SK-N-SH (cell line): ENCODE measurements around the gene GNPAT. TPM values are rescaled to one million over a fixed set of nuclear protein-coding genes. Genes with fewer than 3 reads are reported as not detected.

Experiments used
- CTCF ChIA-PET: fragments of 300-600, 350-600 bp; formaldehyde crosslinking; extraction: SDS; loops from one replicate; lab custom pipeline; 2021; lab: Yijun Ruan, JAX
- POLR2A ChIA-PET: fragments of 350-600 bp; sonication (Branson Sonifier 250); formaldehyde crosslinking; extraction: SDS; loops from one replicate; lab custom pipeline; 2020; ENCODE audit warnings: antibody characterized with exemption, inconsistent platforms; lab: Yijun Ruan, JAX
- DNase-seq: peaks from one replicate; pipeline ENCODE4 v3.0.0; 2012
- H2AFZ ChIP-seq: fragments of 200-600 bp; sonication (generic); 2 replicates; pipeline ENCODE4 v1.8.1; 2016; ENCODE audit warnings: antibody characterized with exemption, mild to moderate bottlenecking, low read depth
- H3F3A ChIP-seq: fragments of 200-600 bp; sonication (generic); replicated peaks from 2 replicates; pipeline ENCODE3; 2016; ENCODE audit warnings: antibody characterized with exemption, mild to moderate bottlenecking; ENCODE audit not compliant: insufficient read depth
- H3K27ac ChIP-seq, 2 experiments: fragments of 200-500 bp in 1 of 2; fragments of 200-600 bp in 1 of 2; sonication (Bioruptor generic) in 1 of 2; sonication (generic), shearing (Covaris generic) in 1 of 2; 2 replicates each; pipeline versions ENCODE4 v1.5.1 to v1.6.1; 2014 to 2016; ENCODE audit warnings: low read depth in 2 of 2, inconsistent platforms in 1 of 2, low read length in 1 of 2, mild to moderate bottlenecking in 1 of 2, mixed read lengths in 1 of 2
- H3K27me3 ChIP-seq: fragments of 200-600 bp; sonication (generic), shearing (Covaris generic); 2 replicates; pipeline ENCODE4 v1.6.1; 2016; ENCODE audit warnings: mixed run types; ENCODE audit not compliant: insufficient read depth
- H3K36me3 ChIP-seq, 2 experiments: fragments of 200-500 bp in 1 of 2; fragments of 200-600 bp in 1 of 2; sonication (Bioruptor generic) in 1 of 2; sonication (generic) in 1 of 2; replicated peaks in 1 of 2; 2 replicates each; pipeline versions ENCODE3 to v1.5.1; 2014 to 2016; ENCODE audit warnings: low read length in 1 of 2, mild to moderate bottlenecking in 1 of 2; ENCODE audit not compliant: insufficient read depth in 2 of 2, control insufficient read depth in 1 of 2
- H3K4me1 ChIP-seq, 2 experiments: fragments of 200-500 bp in 1 of 2; fragments of 200-600 bp in 1 of 2; sonication (Bioruptor generic) in 1 of 2; sonication (generic), shearing (Covaris generic) in 1 of 2; 2 replicates each; pipeline versions ENCODE4 v1.5.1 to v1.6.1; 2014 to 2016; ENCODE audit warnings: low read depth in 1 of 2, low read length in 1 of 2, mixed run types in 1 of 2; ENCODE audit not compliant: insufficient read depth in 2 of 2, control insufficient read depth in 1 of 2
- H3K4me2 ChIP-seq: fragments of 200-600 bp; sonication (generic), shearing (Covaris generic); 2 replicates; pipeline ENCODE4 v1.6.1; 2017; ENCODE audit warnings: mixed run types
- H3K4me3 ChIP-seq, 2 experiments: fragments of 200-500 bp in 1 of 2; fragments of 200-600 bp in 1 of 2; sonication (Bioruptor generic) in 1 of 2; sonication (generic), shearing (Covaris generic) in 1 of 2; 2 replicates each; pipeline versions ENCODE4 v1.5.1 to v1.8.1; 2014 to 2016; ENCODE audit warnings: low read depth in 2 of 2, inconsistent platforms in 1 of 2, low read length in 1 of 2, mild to moderate bottlenecking in 1 of 2, mixed read lengths in 1 of 2, moderate library complexity in 1 of 2
- H3K79me2 ChIP-seq: fragments of 200-600 bp; sonication (generic); 2 replicates; pipeline ENCODE4 v1.8.1; 2017; ENCODE audit warnings: mild to moderate bottlenecking; ENCODE audit not compliant: insufficient read depth
- H3K9ac ChIP-seq: fragments of 200-600 bp; sonication (generic); 2 replicates; pipeline ENCODE4 v1.6.1; 2017; ENCODE audit warnings: mixed run types
- H3K9me2 ChIP-seq: fragments of 200-600 bp; sonication (generic); 2 replicates; pipeline ENCODE4 v1.6.1; 2017; ENCODE audit warnings: mixed run types
- H3K9me3 ChIP-seq: fragments of 200-600 bp; sonication (generic); 2 replicates; pipeline ENCODE4 v1.6.1; 2017; ENCODE audit warnings: mixed run types, mild to moderate bottlenecking, moderate library complexity
- H4K20me1 ChIP-seq: fragments of 200-600 bp; sonication (generic); 2 replicates; pipeline ENCODE4 v1.6.1; 2017; ENCODE audit warnings: mild to moderate bottlenecking, mixed run types; ENCODE audit not compliant: insufficient read depth
- FOSL2 ChIP-seq: IDR thresholded peaks from 2 replicates; pipeline ENCODE4 v1.4.0; 2012; ENCODE audit warnings: low read depth, mild to moderate bottlenecking, moderate library complexity, borderline replicate concordance
- FOXJ3 ChIP-seq: sonication (generic); formaldehyde crosslinking; IDR thresholded peaks from 2 replicates; pipeline ENCODE4 v1.5.1; 2020; ENCODE audit warnings: mild to moderate bottlenecking, missing genetic modification reagents
- GATA2 ChIP-seq: sonication (generic); formaldehyde crosslinking; IDR thresholded peaks from 2 replicates; pipeline ENCODE4 v1.5.0; 2020; ENCODE audit warnings: mild to moderate bottlenecking, missing genetic modification reagents
- JUND ChIP-seq: IDR thresholded peaks from 2 replicates; pipeline ENCODE4 v1.4.0; 2012
- MEF2A ChIP-seq: IDR thresholded peaks from 2 replicates; pipeline ENCODE4 v1.4.0; 2012; ENCODE audit warnings: low read depth, borderline replicate concordance
- NFIC ChIP-seq: IDR thresholded peaks from 2 replicates; pipeline ENCODE4 v1.4.0; 2012; ENCODE audit warnings: borderline replicate concordance
- RAD21 ChIP-seq: IDR thresholded peaks from 2 replicates; pipeline ENCODE4 v1.6.1; 2012; ENCODE audit warnings: mild to moderate bottlenecking, low read length
- RFX5 ChIP-seq: IDR thresholded peaks from 2 replicates; pipeline ENCODE4 v1.6.1; 2012; ENCODE audit warnings: mild to moderate bottlenecking, improper control_type of control experiment, low read length
- SMC3 ChIP-seq: IDR thresholded peaks from 2 replicates; pipeline ENCODE4 v1.6.1; 2012; ENCODE audit warnings: low read depth, low read length, improper control_type of control experiment
- USF1 ChIP-seq: IDR thresholded peaks from 2 replicates; pipeline ENCODE4 v1.4.0; 2012; ENCODE audit warnings: low read depth, borderline replicate concordance
- YY1 ChIP-seq: IDR thresholded peaks from 2 replicates; pipeline ENCODE4 v1.4.0; 2012; ENCODE audit warnings: low read depth, mild to moderate bottlenecking
- WGBS: methylation state at CpG from one replicate; pipeline ENCODE4 v1.1.6; 2017; ENCODE audit warnings: low lambda C conversion rate; 5-methylcytosine and 5-hydroxymethylcytosine counted together
- polyA plus RNA-seq, 3 experiments: library from polyadenylated mRNA; depleted of rRNA; stranded (reverse); fragments of >200 nt; gene quantifications; 2 replicates each; pipeline ENCODE4 v1.2.3, GENCODE V29; 2012
- TF ChIP-seq, protein P1 (sequence below): fragments of 200-600 bp; sonication (generic); IDR thresholded peaks from 2 replicates; pipeline ENCODE4 v1.6.1; 2017; ENCODE audit warnings: antibody characterized with exemption, mild to moderate bottlenecking, moderate library complexity
- TF ChIP-seq, protein P2 (sequence below): IDR thresholded peaks from 2 replicates; pipeline ENCODE4 v1.6.1; 2012; ENCODE audit warnings: mild to moderate bottlenecking, low read depth, low read length, moderate library complexity
- TF ChIP-seq, protein P3 (sequence below): IDR thresholded peaks from 2 replicates; pipeline ENCODE4 v1.4.0; 2012; ENCODE audit warnings: low read depth
- TF ChIP-seq, protein P4 (sequence below): IDR thresholded peaks from 2 replicates; pipeline ENCODE4 v1.4.0; 2012; ENCODE audit warnings: low read depth, borderline replicate concordance

GNPAT gene
- polyA plus RNA-seq, 1 of the 3 experiments (the other 2 are of a cell fraction): 14.7 TPM

DNA sequence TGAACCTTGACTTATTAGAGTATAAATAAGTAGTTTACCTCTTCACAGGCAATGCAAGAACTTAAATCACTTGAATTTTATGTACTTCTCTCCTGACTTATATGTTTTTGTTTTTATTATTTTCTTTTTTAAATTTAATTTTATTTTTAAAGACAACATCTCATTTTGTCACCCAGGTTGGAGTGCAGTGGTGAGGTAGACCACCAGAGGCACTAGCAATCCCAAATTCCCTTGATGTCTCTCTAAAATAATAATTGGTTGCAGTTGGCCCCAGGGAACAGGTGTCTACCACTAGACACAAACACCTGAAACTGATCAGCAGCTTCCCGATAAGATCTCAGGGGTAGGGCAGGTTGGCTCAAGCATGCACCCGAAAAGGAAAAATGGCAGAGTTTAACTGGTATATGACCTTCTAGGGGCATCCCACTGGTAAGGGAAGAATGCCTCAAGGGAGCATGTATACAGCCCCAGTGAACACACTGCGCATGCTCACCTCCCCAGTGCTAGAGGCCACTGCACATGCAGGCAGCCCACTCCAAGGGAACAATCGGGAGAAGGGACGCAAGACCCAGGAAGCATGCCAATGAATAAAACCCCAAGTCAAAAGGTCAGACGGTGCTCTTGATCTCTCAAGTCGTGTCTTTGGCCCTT is 82.0 kb downstream of the GNPAT start:
- Histone ChIP-seq H3K27ac (no peak overlapping the region), H3K4me1 (no peaks in the 10 kb centered on the region), H3K36me3 (no peaks in the 10 kb centered on the region), H3K27me3 (no peaks in the 10 kb centered on the region), H4K20me1 (no peaks in the 10 kb centered on the region), H3K9me2 (no peaks in the 10 kb centered on the region), H3K9ac (no peak overlapping the region), H3K4me3 (no peak overlapping the region), H3K79me2 (no peaks in the 10 kb centered on the region), H3K9me3 (no peaks in the 10 kb centered on the region), H3F3A (no peaks in the 10 kb centered on the region), H2AFZ (no peak overlapping the region), H3K4me2 (no peak overlapping the region)
- ChIA-PET CTCF (no interaction called here), POLR2A (interaction anchor here (0.6 kb wide), 1 partner anchor 259 kb away, joined by 3 read pairs; no protein-coding TSS in a partner anchor)
- 76% methylated on average over 7 of the region's 7 CpGs for whole genome bisulfite sequencing
- TF ChIP-seq, protein P1, sequence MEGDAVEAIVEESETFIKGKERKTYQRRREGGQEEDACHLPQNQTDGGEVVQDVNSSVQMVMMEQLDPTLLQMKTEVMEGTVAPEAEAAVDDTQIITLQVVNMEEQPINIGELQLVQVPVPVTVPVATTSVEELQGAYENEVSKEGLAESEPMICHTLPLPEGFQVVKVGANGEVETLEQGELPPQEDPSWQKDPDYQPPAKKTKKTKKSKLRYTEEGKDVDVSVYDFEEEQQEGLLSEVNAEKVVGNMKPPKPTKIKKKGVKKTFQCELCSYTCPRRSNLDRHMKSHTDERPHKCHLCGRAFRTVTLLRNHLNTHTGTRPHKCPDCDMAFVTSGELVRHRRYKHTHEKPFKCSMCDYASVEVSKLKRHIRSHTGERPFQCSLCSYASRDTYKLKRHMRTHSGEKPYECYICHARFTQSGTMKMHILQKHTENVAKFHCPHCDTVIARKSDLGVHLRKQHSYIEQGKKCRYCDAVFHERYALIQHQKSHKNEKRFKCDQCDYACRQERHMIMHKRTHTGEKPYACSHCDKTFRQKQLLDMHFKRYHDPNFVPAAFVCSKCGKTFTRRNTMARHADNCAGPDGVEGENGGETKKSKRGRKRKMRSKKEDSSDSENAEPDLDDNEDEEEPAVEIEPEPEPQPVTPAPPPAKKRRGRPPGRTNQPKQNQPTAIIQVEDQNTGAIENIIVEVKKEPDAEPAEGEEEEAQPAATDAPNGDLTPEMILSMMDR: peak; percentile 14; the same call in 1 of the 2 replicates
- TF ChIP-seq RAD21: no peak
- DNase-seq: no peak

- Histone ChIP-seq H3K27ac (no peak overlapping the region), H3F3A (no peaks in the 10 kb centered on the region), H3K79me2 (no peaks in the 10 kb centered on the region), H3K36me3 (no peaks in the 10 kb centered on the region), H3K9me3 (no peaks in the 10 kb centered on the region), H3K4me3 (no peak overlapping the region), H3K9ac (no peak overlapping the region), H2AFZ (no peak overlapping the region), H3K4me2 (no peak overlapping the region), H4K20me1 (no peaks in the 10 kb centered on the region)
- 63% methylated on average over 5 of the region's 5 CpGs for WGBS
- no peak for DNase-seq
- CTCF ChIA-PET: no interaction called here
- POLR2A ChIA-PET: no interaction called here
- no peak for TF ChIP-seq FOXJ3 (CRISPR knock-in tag)
- TF ChIP-seq SMC3: no peak
- TF ChIP-seq, protein P2, sequence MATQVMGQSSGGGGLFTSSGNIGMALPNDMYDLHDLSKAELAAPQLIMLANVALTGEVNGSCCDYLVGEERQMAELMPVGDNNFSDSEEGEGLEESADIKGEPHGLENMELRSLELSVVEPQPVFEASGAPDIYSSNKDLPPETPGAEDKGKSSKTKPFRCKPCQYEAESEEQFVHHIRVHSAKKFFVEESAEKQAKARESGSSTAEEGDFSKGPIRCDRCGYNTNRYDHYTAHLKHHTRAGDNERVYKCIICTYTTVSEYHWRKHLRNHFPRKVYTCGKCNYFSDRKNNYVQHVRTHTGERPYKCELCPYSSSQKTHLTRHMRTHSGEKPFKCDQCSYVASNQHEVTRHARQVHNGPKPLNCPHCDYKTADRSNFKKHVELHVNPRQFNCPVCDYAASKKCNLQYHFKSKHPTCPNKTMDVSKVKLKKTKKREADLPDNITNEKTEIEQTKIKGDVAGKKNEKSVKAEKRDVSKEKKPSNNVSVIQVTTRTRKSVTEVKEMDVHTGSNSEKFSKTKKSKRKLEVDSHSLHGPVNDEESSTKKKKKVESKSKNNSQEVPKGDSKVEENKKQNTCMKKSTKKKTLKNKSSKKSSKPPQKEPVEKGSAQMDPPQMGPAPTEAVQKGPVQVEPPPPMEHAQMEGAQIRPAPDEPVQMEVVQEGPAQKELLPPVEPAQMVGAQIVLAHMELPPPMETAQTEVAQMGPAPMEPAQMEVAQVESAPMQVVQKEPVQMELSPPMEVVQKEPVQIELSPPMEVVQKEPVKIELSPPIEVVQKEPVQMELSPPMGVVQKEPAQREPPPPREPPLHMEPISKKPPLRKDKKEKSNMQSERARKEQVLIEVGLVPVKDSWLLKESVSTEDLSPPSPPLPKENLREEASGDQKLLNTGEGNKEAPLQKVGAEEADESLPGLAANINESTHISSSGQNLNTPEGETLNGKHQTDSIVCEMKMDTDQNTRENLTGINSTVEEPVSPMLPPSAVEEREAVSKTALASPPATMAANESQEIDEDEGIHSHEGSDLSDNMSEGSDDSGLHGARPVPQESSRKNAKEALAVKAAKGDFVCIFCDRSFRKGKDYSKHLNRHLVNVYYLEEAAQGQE: no peak
- TF ChIP-seq, protein P1: no peak
- no peak for TF ChIP-seq RFX5
- TF ChIP-seq NFIC: no peak
- TF ChIP-seq RAD21: no peak
- no peak for TF ChIP-seq GATA2
- TF ChIP-seq YY1: no peak
- no peak for TF ChIP-seq JUND
- TF ChIP-seq FOSL2: no peak
- TF ChIP-seq, protein P3, sequence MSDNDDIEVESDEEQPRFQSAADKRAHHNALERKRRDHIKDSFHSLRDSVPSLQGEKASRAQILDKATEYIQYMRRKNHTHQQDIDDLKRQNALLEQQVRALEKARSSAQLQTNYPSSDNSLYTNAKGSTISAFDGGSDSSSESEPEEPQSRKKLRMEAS: no peak
- TF ChIP-seq, protein P4, sequence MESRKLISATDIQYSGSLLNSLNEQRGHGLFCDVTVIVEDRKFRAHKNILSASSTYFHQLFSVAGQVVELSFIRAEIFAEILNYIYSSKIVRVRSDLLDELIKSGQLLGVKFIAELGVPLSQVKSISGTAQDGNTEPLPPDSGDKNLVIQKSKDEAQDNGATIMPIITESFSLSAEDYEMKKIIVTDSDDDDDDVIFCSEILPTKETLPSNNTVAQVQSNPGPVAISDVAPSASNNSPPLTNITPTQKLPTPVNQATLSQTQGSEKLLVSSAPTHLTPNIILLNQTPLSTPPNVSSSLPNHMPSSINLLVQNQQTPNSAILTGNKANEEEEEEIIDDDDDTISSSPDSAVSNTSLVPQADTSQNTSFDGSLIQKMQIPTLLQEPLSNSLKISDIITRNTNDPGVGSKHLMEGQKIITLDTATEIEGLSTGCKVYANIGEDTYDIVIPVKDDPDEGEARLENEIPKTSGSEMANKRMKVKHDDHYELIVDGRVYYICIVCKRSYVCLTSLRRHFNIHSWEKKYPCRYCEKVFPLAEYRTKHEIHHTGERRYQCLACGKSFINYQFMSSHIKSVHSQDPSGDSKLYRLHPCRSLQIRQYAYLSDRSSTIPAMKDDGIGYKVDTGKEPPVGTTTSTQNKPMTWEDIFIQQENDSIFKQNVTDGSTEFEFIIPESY: no peak
- no peak for TF ChIP-seq USF1
- TF ChIP-seq MEF2A: no peak
- TF ChIP-seq, all 33 proteins: peak for 0
- H3K27me3 ChIP-seq: no peaks in the 10 kb centered on the region
- no peaks in the 10 kb centered on the region for H3K4me1 ChIP-seq
- H3K9me2 ChIP-seq: no peaks in the 10 kb centered on the region
Observed at GRCh38 chr1:231324660-231325059, 83.6 kb downstream of the GNPAT start.
